ENCODE results near the gene COMT.

The COMT gene

GRCh38 chr22:19988965-19989724, 47.6 kb downstream of the COMT start:
- Histone ChIP-seq H3K9me3 (ENCODE audit: insufficient read depth, low read depth, low read length) (no peaks in the 10 kb centered on the region), H3K79me2 (ENCODE audit: insufficient read depth, low read length) (no peaks in the 10 kb centered on the region), H3K27me3 (ENCODE audit: insufficient read depth, low read length, poor library complexity, severe bottlenecking) (no peaks in the 10 kb centered on the region), H3K4me1 (ENCODE audit: insufficient read depth, low read length, poor library complexity, severe bottlenecking) (peaks cover 2% of the 10 kb centered on the region), H2AFZ (ENCODE audit: low read length) (no peak overlapping the region), H4K20me1 (ENCODE audit: insufficient read depth, low read length, poor library complexity, severe bottlenecking) (no peaks in the 10 kb centered on the region), H3K9me2 (replicated peaks; ENCODE audit: low read depth, low read length) (no peaks in the 10 kb centered on the region), H3K36me3 (ENCODE audit: insufficient read depth, low read length) (no peaks in the 10 kb centered on the region), H3K4me3 (ENCODE audit: low read length, poor library complexity, severe bottlenecking) (no peak overlapping the region), H3K4me2 (ENCODE audit: low read depth, low read length, poor library complexity, severe bottlenecking) (no peak overlapping the region), H3K9ac (ENCODE audit: low read depth, low read length, poor library complexity, severe bottlenecking) (no peak overlapping the region), H3F3A (ENCODE audit: low read depth) (no peaks in the 10 kb centered on the region)
- TF ChIP-seq, protein P1, sequence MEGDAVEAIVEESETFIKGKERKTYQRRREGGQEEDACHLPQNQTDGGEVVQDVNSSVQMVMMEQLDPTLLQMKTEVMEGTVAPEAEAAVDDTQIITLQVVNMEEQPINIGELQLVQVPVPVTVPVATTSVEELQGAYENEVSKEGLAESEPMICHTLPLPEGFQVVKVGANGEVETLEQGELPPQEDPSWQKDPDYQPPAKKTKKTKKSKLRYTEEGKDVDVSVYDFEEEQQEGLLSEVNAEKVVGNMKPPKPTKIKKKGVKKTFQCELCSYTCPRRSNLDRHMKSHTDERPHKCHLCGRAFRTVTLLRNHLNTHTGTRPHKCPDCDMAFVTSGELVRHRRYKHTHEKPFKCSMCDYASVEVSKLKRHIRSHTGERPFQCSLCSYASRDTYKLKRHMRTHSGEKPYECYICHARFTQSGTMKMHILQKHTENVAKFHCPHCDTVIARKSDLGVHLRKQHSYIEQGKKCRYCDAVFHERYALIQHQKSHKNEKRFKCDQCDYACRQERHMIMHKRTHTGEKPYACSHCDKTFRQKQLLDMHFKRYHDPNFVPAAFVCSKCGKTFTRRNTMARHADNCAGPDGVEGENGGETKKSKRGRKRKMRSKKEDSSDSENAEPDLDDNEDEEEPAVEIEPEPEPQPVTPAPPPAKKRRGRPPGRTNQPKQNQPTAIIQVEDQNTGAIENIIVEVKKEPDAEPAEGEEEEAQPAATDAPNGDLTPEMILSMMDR (conservative IDR thresholded peaks at IDR 0.05; ENCODE audit: low read length) = no peak
- no peak for TF ChIP-seq EZH2phosphoT487 (IDR thresholded peaks at IDR 0.05; ENCODE audit: borderline replicate concordance)

GRCh38 chr22:19989725-19990067, 48.1 kb downstream of the COMT start:
- Histone ChIP-seq H3K36me3 (ENCODE audit: insufficient read depth, low read length) (no peaks in the 10 kb centered on the region), H3K9me2 (replicated peaks; ENCODE audit: low read depth, low read length) (no peaks in the 10 kb centered on the region), H2AFZ (ENCODE audit: low read length) (no peak overlapping the region), H3K79me2 (ENCODE audit: insufficient read depth, low read length) (no peaks in the 10 kb centered on the region), H4K20me1 (ENCODE audit: insufficient read depth, low read length, poor library complexity, severe bottlenecking) (no peaks in the 10 kb centered on the region), H3K27me3 (ENCODE audit: insufficient read depth, low read length, poor library complexity, severe bottlenecking) (no peaks in the 10 kb centered on the region), H3K4me2 (ENCODE audit: low read depth, low read length, poor library complexity, severe bottlenecking) (no peak overlapping the region), H3K9ac (ENCODE audit: low read depth, low read length, poor library complexity, severe bottlenecking) (no peak overlapping the region), H3K9me3 (ENCODE audit: insufficient read depth, low read depth, low read length) (no peaks in the 10 kb centered on the region), H3K4me1 (ENCODE audit: insufficient read depth, low read length, poor library complexity, severe bottlenecking) (peaks cover 2% of the 10 kb centered on the region), H3F3A (ENCODE audit: low read depth) (no peaks in the 10 kb centered on the region), H3K4me3 (ENCODE audit: low read length, poor library complexity, severe bottlenecking) (no peak overlapping the region)
- TF ChIP-seq, protein P1 (conservative IDR thresholded peaks at IDR 0.05; ENCODE audit: low read length) = no peak
- TF ChIP-seq EZH2phosphoT487 (IDR thresholded peaks at IDR 0.05; ENCODE audit: borderline replicate concordance) = no peak

DNA sequence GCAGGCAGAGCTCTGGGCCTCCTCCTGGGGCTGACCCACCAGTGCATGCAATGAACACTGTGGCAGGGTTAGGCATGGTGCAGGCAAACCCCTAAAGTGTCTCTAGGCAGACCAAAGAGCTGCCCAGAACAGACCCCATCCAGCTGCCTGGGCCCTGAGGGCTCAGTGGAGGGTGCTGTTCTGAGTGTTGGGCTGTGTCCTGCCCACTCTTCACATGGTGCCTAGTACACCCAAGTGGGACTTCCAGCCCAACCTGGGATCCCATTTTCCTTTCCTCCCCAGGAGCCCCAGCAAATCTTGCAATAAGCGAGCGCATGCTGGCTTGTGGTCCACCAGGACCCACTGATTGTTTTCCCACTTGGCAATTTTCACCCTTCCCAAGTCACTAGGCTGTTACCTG, 48.6 kb downstream of the COMT start:
- no peaks in the 10 kb centered on the region for H3K79me2 ChIP-seq (ENCODE audit: insufficient read depth, low read length)
- no peak for TF ChIP-seq EZH2phosphoT487 (IDR thresholded peaks at IDR 0.05; ENCODE audit: borderline replicate concordance)
- TF ChIP-seq, protein P1 (conservative IDR thresholded peaks at IDR 0.05; ENCODE audit: low read length) = no peak
- no peaks in the 10 kb centered on the region for H3K9me3 ChIP-seq (ENCODE audit: insufficient read depth, low read depth, low read length)

More for the DNA sequence above, 48.6 kb downstream of the COMT start:
- no peaks in the 10 kb centered on the region for H3F3A ChIP-seq (ENCODE audit: low read depth)
- no peak overlapping the region for H2AFZ ChIP-seq (ENCODE audit: low read length)
- no peak overlapping the region for H3K4me3 ChIP-seq (ENCODE audit: low read length, poor library complexity, severe bottlenecking)
- no peaks in the 10 kb centered on the region for H3K27me3 ChIP-seq (ENCODE audit: insufficient read depth, low read length, poor library complexity, severe bottlenecking)
- H3K9ac ChIP-seq (ENCODE audit: low read depth, low read length, poor library complexity, severe bottlenecking) = no peak overlapping the region
- H3K4me2 ChIP-seq (ENCODE audit: low read depth, low read length, poor library complexity, severe bottlenecking) = no peak overlapping the region
- no peaks in the 10 kb centered on the region for H3K36me3 ChIP-seq (ENCODE audit: insufficient read depth, low read length)
- peaks cover 2% of the 10 kb centered on the region for H3K4me1 ChIP-seq (ENCODE audit: insufficient read depth, low read length, poor library complexity, severe bottlenecking)
- H3K9me2 ChIP-seq (replicated peaks; ENCODE audit: low read depth, low read length) = no peaks in the 10 kb centered on the region
- H4K20me1 ChIP-seq (ENCODE audit: insufficient read depth, low read length, poor library complexity, severe bottlenecking) = no peaks in the 10 kb centered on the region

Data from Loucy (cell line).